OCI-LY1 (cell line): ENCODE data around the gene XIAP.

Experiments used
- EZH2 ChIP-seq: fragments of 200-600 bp; sonication (generic), shearing (Covaris generic); IDR thresholded peaks from 2 replicates; pipeline ENCODE4 v1.8.0; 2017; ENCODE audit warnings: borderline replicate concordance, mixed run types, mild to moderate bottlenecking, antibody characterized with exemption, low read length, moderate library complexity, mixed read lengths
- TF ChIP-seq, protein P1 (sequence below): fragments of 200-600 bp; sonication (generic), shearing (Covaris generic); IDR thresholded peaks from 2 replicates; pipeline ENCODE4 v1.5.1; 2017; ENCODE audit warnings: mild to moderate bottlenecking, antibody characterized with exemption, low read length, moderate library complexity, mixed read lengths

DNA sequence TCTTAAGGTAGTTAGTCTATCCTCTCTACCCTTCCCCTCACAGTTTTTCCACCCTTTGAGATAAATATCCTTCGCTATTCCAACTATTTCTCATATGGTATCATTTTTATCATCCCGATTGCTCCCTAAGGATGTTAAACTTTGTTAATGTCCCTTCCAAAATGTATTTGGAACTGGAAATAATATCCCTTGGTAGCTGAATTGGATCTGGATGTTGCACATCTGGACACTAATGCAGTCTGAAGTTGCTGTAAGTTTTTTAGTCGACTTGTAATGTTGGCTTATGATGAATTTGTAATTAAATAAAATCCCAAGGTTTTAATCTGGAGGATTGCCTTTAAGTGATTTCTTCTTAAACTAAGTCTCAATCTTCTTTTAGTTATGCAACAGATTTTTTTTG, 22.5 kb downstream of the XIAP start:
- TF ChIP-seq EZH2 = no peak
- TF ChIP-seq, protein P1, sequence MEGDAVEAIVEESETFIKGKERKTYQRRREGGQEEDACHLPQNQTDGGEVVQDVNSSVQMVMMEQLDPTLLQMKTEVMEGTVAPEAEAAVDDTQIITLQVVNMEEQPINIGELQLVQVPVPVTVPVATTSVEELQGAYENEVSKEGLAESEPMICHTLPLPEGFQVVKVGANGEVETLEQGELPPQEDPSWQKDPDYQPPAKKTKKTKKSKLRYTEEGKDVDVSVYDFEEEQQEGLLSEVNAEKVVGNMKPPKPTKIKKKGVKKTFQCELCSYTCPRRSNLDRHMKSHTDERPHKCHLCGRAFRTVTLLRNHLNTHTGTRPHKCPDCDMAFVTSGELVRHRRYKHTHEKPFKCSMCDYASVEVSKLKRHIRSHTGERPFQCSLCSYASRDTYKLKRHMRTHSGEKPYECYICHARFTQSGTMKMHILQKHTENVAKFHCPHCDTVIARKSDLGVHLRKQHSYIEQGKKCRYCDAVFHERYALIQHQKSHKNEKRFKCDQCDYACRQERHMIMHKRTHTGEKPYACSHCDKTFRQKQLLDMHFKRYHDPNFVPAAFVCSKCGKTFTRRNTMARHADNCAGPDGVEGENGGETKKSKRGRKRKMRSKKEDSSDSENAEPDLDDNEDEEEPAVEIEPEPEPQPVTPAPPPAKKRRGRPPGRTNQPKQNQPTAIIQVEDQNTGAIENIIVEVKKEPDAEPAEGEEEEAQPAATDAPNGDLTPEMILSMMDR = no peak
